ENCODE results near the gene BICC1. TPM values are rescaled to one million over a fixed set of nuclear protein-coding genes. Genes with fewer than 3 reads are reported as not detected.

The BICC1 gene
- total RNA-seq, 1 donor from 2014 or later: 0.41 TPM

DNA sequence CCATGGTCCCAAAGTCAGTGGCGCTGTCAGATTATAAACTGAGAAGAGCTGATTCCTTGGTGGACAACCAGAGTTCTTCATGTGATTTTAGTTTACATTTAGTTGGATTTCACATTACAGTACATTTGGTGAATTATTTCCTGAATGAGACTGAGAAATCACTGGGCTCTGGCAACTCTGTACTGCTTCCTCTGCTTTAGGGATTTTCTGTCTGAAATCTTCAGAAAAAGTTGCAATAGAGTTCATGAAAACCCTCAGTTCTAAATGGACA, 242.6 kb downstream of the BICC1 start:
- no peaks in the 10 kb centered on the region for H3K79me2 ChIP-seq (ENCODE audit: low read depth)
- no peak overlapping the region for H3K9ac ChIP-seq
- Mint-ChIP-seq H3K4me3 (no peak overlapping the region), H3K36me3 (no peaks in the 10 kb centered on the region), H3K9me3 (no peaks in the 10 kb centered on the region), H3K4me1 (peaks cover 30% of the 10 kb centered on the region), H3K27me3 (ENCODE audit: insufficient read depth, low read depth) (peaks cover 3% of the 10 kb centered on the region), H3K27ac (no peak overlapping the region)
- H3K4me2 ChIP-seq: no peak overlapping the region
- TF ChIP-seq EZH2 (IDR thresholded peaks at IDR 0.05) (no peak), EZH2phosphoT487 (IDR thresholded peaks at IDR 0.05) (no peak), CTCF (IDR thresholded peaks at IDR 0.05) (no peak)
- no peaks in the 10 kb centered on the region for H3K36me3 ChIP-seq
- H3K4me3 ChIP-seq: no peak overlapping the region
- no peak overlapping the region for H2AFZ ChIP-seq (replicated peaks)
- no peaks in the 10 kb centered on the region for H3F3A ChIP-seq (ENCODE audit: low read depth)
- no peak overlapping the region for H3K27ac ChIP-seq
- no peaks in the 10 kb centered on the region for H3K9me3 ChIP-seq (ENCODE audit: low read depth)
- H3K4me1 ChIP-seq: no peaks in the 10 kb centered on the region
- no peaks in the 10 kb centered on the region for H3K27me3 ChIP-seq
- no peak for DNase-seq (ENCODE audit: low spot score)
- no peaks in the 10 kb centered on the region for H4K20me1 ChIP-seq (ENCODE audit: low read depth)

DNA sequence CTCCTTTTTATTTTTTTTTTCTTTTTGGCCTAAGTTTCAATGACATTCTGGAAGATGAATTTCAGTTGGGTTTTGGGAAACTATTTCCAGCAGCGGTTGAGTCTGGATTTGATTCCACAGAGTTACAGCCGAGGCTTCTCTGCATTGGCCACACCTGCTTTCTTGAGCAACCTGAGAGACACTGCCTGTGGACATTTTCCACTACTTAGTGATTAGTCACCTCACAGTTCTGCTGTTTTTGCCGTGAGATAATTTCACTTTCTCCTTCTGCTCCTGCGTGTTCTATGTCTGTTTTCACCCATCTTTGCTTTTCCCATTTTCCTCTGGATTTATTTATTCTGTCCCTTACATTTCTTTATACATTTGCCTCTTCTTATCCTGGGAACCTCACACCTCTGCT, 243.0 kb downstream of the BICC1 start:
- Histone ChIP-seq H3K36me3 (no peaks in the 10 kb centered on the region), H3F3A (ENCODE audit: low read depth) (no peaks in the 10 kb centered on the region), H2AFZ (replicated peaks) (no peak overlapping the region), H3K9ac (no peak overlapping the region), H3K27ac (no peak overlapping the region), H3K4me1 (no peaks in the 10 kb centered on the region), H3K79me2 (ENCODE audit: low read depth) (no peaks in the 10 kb centered on the region), H3K27me3 (no peaks in the 10 kb centered on the region), H4K20me1 (ENCODE audit: low read depth) (no peaks in the 10 kb centered on the region), H3K4me2 (no peak overlapping the region), H3K9me3 (ENCODE audit: low read depth) (no peaks in the 10 kb centered on the region), H3K4me3 (no peak overlapping the region)
- no peaks in the 10 kb centered on the region for H3K9me3 Mint-ChIP-seq
- no peak overlapping the region for H3K27ac Mint-ChIP-seq
- peaks cover 3% of the 10 kb centered on the region for H3K27me3 Mint-ChIP-seq (ENCODE audit: insufficient read depth, low read depth)
- DNase-seq (ENCODE audit: low spot score): no peak
- H3K36me3 Mint-ChIP-seq: no peaks in the 10 kb centered on the region
- H3K4me1 Mint-ChIP-seq: peaks cover 30% of the 10 kb centered on the region
- H3K4me3 Mint-ChIP-seq: no peak overlapping the region
- no peak for TF ChIP-seq EZH2phosphoT487 (IDR thresholded peaks at IDR 0.05)
- no peak for TF ChIP-seq CTCF (IDR thresholded peaks at IDR 0.05)

DNA sequence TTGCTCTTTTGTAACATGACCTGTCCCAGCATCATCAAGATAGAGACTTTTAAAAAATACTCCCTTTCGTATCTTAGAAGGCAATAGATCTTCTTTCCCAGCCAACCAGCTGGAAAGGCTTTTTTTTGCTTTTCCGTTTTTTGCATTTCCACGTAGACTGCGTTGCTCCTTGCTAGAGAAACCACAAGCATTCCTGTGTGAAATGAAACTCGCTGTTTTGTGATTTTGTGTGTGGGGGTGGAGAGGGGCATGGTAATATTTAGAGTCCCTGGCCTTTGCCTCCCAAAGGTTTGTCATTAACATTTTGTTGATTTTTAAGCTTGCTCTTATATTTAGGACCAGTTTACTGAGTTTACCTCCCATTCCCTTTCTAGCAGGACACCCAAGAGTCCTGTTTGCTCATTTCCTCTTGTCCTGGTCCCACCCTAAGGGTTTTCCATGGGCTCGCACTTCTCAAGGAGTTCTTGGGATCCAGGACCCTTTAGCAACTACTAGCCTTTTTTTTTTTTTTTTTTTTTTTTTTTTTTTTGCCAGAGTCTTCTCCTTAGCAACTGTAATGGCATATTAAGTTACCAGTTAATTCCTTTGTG, 243.6 kb downstream of the BICC1 start:
- Histone ChIP-seq H3K27ac (no peak overlapping the region), H3K36me3 (no peaks in the 10 kb centered on the region), H4K20me1 (ENCODE audit: low read depth) (no peaks in the 10 kb centered on the region), H3F3A (ENCODE audit: low read depth) (no peaks in the 10 kb centered on the region), H3K4me3 (no peak overlapping the region), H3K9me3 (ENCODE audit: low read depth) (no peaks in the 10 kb centered on the region), H3K4me1 (no peaks in the 10 kb centered on the region), H3K4me2 (no peak overlapping the region), H2AFZ (replicated peaks) (no peak overlapping the region), H3K27me3 (no peaks in the 10 kb centered on the region), H3K79me2 (ENCODE audit: low read depth) (no peaks in the 10 kb centered on the region), H3K9ac (no peak overlapping the region)
- Mint-ChIP-seq H3K36me3 (no peaks in the 10 kb centered on the region), H3K9me3 (no peaks in the 10 kb centered on the region), H3K27ac (no peak overlapping the region), H3K27me3 (ENCODE audit: insufficient read depth, low read depth) (peaks cover 3% of the 10 kb centered on the region), H3K4me1 (peaks cover 30% of the 10 kb centered on the region), H3K4me3 (no peak overlapping the region)
- no peak for DNase-seq (ENCODE audit: low spot score)
- no peak for TF ChIP-seq EZH2phosphoT487 (IDR thresholded peaks at IDR 0.05)

DNA sequence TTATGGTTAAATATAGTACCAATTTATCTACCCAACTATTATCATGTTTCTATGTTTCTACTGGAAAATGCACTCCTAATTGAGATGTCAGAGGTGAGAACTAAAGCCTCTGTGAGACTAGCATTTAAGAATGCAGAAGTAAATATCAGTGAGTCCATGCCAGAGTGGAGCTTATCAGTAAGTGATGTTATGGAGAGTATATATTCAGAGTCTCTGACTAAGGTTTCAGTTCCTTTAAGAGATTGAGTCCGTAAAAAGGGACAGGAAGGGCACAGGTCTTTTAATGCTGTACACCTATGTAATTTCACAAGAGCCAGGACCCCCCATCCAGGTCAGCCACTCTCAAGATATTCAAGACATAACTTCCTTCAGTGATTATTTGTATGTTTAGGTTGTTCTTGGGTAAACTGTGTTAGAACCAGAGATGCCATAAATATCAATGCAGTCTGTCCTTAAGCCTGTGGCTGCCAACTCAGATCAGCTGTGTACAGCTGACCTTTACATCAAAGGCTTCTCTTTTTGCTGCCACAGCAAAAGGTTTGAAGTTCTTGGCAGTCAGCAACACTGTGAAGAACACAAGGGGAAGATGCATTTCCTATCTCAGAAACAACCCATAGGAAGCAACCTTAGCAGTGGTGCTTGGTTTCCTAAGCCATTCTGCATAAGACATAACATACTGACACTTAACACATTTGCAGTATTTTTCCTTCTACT, 244.8 kb downstream of the BICC1 start:
- no peak for TF ChIP-seq EZH2 (IDR thresholded peaks at IDR 0.05)
- TF ChIP-seq EZH2phosphoT487 (IDR thresholded peaks at IDR 0.05): no peak
- TF ChIP-seq CTCF (IDR thresholded peaks at IDR 0.05): no peak
- no peaks in the 10 kb centered on the region for H3K36me3 ChIP-seq
- H3K4me1 ChIP-seq: no peaks in the 10 kb centered on the region
- no peak overlapping the region for H3K4me3 ChIP-seq
- H2AFZ ChIP-seq (replicated peaks): no peak overlapping the region
- H3K27ac Mint-ChIP-seq: no peak overlapping the region
- no peaks in the 10 kb centered on the region for H3K79me2 ChIP-seq (ENCODE audit: low read depth)
- H4K20me1 ChIP-seq (ENCODE audit: low read depth): no peaks in the 10 kb centered on the region
- no peaks in the 10 kb centered on the region for H3K27me3 ChIP-seq
- no peak overlapping the region for H3K27ac ChIP-seq
- no peak overlapping the region for H3K9ac ChIP-seq
- DNase-seq (ENCODE audit: low spot score): no peak
- no peaks in the 10 kb centered on the region for H3K36me3 Mint-ChIP-seq
- no peak overlapping the region for H3K4me3 Mint-ChIP-seq
- H3K9me3 Mint-ChIP-seq: no peaks in the 10 kb centered on the region
- H3F3A ChIP-seq (ENCODE audit: low read depth): no peaks in the 10 kb centered on the region
- H3K4me2 ChIP-seq: no peak overlapping the region
- H3K9me3 ChIP-seq (ENCODE audit: low read depth): no peaks in the 10 kb centered on the region
- H3K27me3 Mint-ChIP-seq (ENCODE audit: insufficient read depth, low read depth): no peaks in the 10 kb centered on the region
- peaks cover 30% of the 10 kb centered on the region for H3K4me1 Mint-ChIP-seq
